HEK293 (cell line): ENCODE measurements around the gene CCDC120.

Experiments
- EGR2 ChIP-seq: fragments of 450-650 bp; formaldehyde crosslinking; IDR thresholded peaks from 2 replicates; pipeline ENCODE4 v1.5.1; 2016; ENCODE audit warnings: low read depth, missing biosample characterization, missing genetic modification characterization
- GFI1B ChIP-seq: fragments of 450-650 bp; formaldehyde crosslinking; IDR thresholded peaks from 2 replicates; pipeline ENCODE4 v1.5.1; 2016; ENCODE audit warnings: missing biosample characterization, missing genetic modification characterization
- MZF1 ChIP-seq: fragments of 450-650 bp; formaldehyde crosslinking; IDR thresholded peaks from 2 replicates; pipeline ENCODE4 v1.5.1; 2017; ENCODE audit warnings: missing biosample characterization, missing genetic modification characterization, borderline replicate concordance
- RBAK ChIP-seq: fragments of 450-650 bp; formaldehyde crosslinking; IDR thresholded peaks from 2 replicates; pipeline ENCODE4 v1.5.1; 2016; ENCODE audit warnings: missing biosample characterization, missing genetic modification characterization
- SP7 ChIP-seq: fragments of 450-650 bp; formaldehyde crosslinking; IDR thresholded peaks from 2 replicates; pipeline ENCODE4 v1.5.1; 2016; ENCODE audit warnings: missing biosample characterization, missing genetic modification characterization
- YY1 ChIP-seq: fragments of 450-650 bp; formaldehyde crosslinking; IDR thresholded peaks from 2 replicates; pipeline ENCODE4 v1.5.1; 2018; ENCODE audit warnings: missing biosample characterization, missing genetic modification characterization
- ZBTB17 ChIP-seq: fragments of 450-650 bp; formaldehyde crosslinking; IDR thresholded peaks from 2 replicates; pipeline ENCODE4 v1.5.1; 2016; ENCODE audit warnings: missing biosample characterization, missing genetic modification characterization
- ZBTB8A ChIP-seq: fragments of 450-650 bp; formaldehyde crosslinking; IDR thresholded peaks from 2 replicates; pipeline ENCODE4 v1.5.1; 2016; ENCODE audit warnings: missing biosample characterization, missing genetic modification characterization
- ZIC2 ChIP-seq: fragments of 450-650 bp; formaldehyde crosslinking; IDR thresholded peaks from 2 replicates; pipeline ENCODE4 v1.5.1; 2016; ENCODE audit warnings: missing biosample characterization, missing genetic modification characterization
- ZNF146 ChIP-seq: fragments of 450-650 bp; formaldehyde crosslinking; IDR thresholded peaks from 2 replicates; pipeline ENCODE4 v1.5.1; 2016; ENCODE audit warnings: missing biosample characterization, missing genetic modification characterization
- ZNF2 ChIP-seq: fragments of 450-650 bp; formaldehyde crosslinking; IDR thresholded peaks from 2 replicates; pipeline ENCODE4 v1.5.1; 2016; ENCODE audit warnings: missing biosample characterization, missing genetic modification characterization
- ZNF221 ChIP-seq: fragments of 450-650 bp; formaldehyde crosslinking; IDR thresholded peaks from 2 replicates; pipeline ENCODE4 v1.5.1; 2017; ENCODE audit warnings: missing biosample characterization, missing genetic modification characterization, borderline replicate concordance
- ZNF433 ChIP-seq: fragments of 450-650 bp; formaldehyde crosslinking; IDR thresholded peaks from 2 replicates; pipeline ENCODE4 v1.5.1; 2016; ENCODE audit warnings: missing biosample characterization, missing genetic modification characterization, low read depth
- ZNF510 ChIP-seq: fragments of 450-650 bp; formaldehyde crosslinking; IDR thresholded peaks from 2 replicates; pipeline ENCODE4 v1.5.1; 2018; ENCODE audit warnings: mild to moderate bottlenecking, missing genetic modification characterization, missing biosample characterization; ENCODE audit not compliant: insufficient replicate concordance
- ZNF514 ChIP-seq: fragments of 450-650 bp; formaldehyde crosslinking; IDR thresholded peaks from 2 replicates; pipeline ENCODE4 v1.5.1; 2016; ENCODE audit warnings: missing biosample characterization, missing genetic modification characterization
- ZNF558 ChIP-seq: fragments of 450-650 bp; formaldehyde crosslinking; IDR thresholded peaks from 2 replicates; pipeline ENCODE4 v1.5.1; 2016; ENCODE audit warnings: missing biosample characterization, missing genetic modification characterization
- ZNF571 ChIP-seq: fragments of 450-650 bp; formaldehyde crosslinking; IDR thresholded peaks from 2 replicates; pipeline ENCODE4 v1.5.0; 2017; ENCODE audit warnings: missing biosample characterization, missing genetic modification characterization
- ZNF610 ChIP-seq: fragments of 450-650 bp; formaldehyde crosslinking; IDR thresholded peaks from 2 replicates; pipeline ENCODE4 v1.5.1; 2016; ENCODE audit warnings: missing biosample characterization, missing genetic modification characterization, borderline replicate concordance
- ZNF623 ChIP-seq: fragments of 450-650 bp; formaldehyde crosslinking; IDR thresholded peaks from 2 replicates; pipeline ENCODE4 v1.5.1; 2016; ENCODE audit warnings: missing biosample characterization, missing genetic modification characterization
- ZNF670 ChIP-seq: fragments of 450-650 bp; formaldehyde crosslinking; IDR thresholded peaks from 2 replicates; pipeline ENCODE4 v1.5.1; 2016; ENCODE audit warnings: missing biosample characterization, missing genetic modification characterization, low read depth
- ZNF677 ChIP-seq: fragments of 450-650 bp; IDR thresholded peaks from 2 replicates; pipeline ENCODE4 v1.5.0; 2018; ENCODE audit warnings: missing biosample characterization, mild to moderate bottlenecking, missing genetic modification characterization, moderate library complexity
- TF ChIP-seq, protein P1 (sequence below): fragments of 450-650 bp; formaldehyde crosslinking; IDR thresholded peaks from 2 replicates; pipeline ENCODE4 v1.5.1; 2016; ENCODE audit warnings: missing biosample characterization, missing genetic modification characterization
- TF ChIP-seq, protein P2 (sequence below): fragments of 450-650 bp; formaldehyde crosslinking; IDR thresholded peaks from 2 replicates; pipeline ENCODE4 v1.5.1; 2016; ENCODE audit warnings: missing biosample characterization, missing genetic modification characterization
- TF ChIP-seq, protein P3 (sequence below): fragments of 450-650 bp; IDR thresholded peaks from 2 replicates; pipeline ENCODE4 v1.5.1; 2018; ENCODE audit warnings: missing biosample characterization, mild to moderate bottlenecking, missing genetic modification characterization
- TF ChIP-seq, protein P4 (sequence below): fragments of 450-650 bp; formaldehyde crosslinking; IDR thresholded peaks from 2 replicates; pipeline ENCODE4 v1.5.1; 2016; ENCODE audit warnings: missing biosample characterization, missing genetic modification characterization
- TF ChIP-seq, protein P5 (sequence below): fragments of 450-650 bp; formaldehyde crosslinking; IDR thresholded peaks from 2 replicates; pipeline ENCODE4 v1.5.1; 2016; ENCODE audit warnings: missing biosample characterization, missing genetic modification characterization
- TF ChIP-seq, protein P6 (sequence below): fragments of 450-650 bp; formaldehyde crosslinking; IDR thresholded peaks from 2 replicates; pipeline ENCODE4 v1.5.1; 2016; ENCODE audit warnings: missing biosample characterization, missing genetic modification characterization, low read depth
- TF ChIP-seq, protein P7 (sequence below): fragments of 450-650 bp; formaldehyde crosslinking; IDR thresholded peaks from 2 replicates; pipeline ENCODE4 v1.5.1; 2017; ENCODE audit warnings: missing biosample characterization, missing genetic modification characterization

CCDC120 gene

DNA sequence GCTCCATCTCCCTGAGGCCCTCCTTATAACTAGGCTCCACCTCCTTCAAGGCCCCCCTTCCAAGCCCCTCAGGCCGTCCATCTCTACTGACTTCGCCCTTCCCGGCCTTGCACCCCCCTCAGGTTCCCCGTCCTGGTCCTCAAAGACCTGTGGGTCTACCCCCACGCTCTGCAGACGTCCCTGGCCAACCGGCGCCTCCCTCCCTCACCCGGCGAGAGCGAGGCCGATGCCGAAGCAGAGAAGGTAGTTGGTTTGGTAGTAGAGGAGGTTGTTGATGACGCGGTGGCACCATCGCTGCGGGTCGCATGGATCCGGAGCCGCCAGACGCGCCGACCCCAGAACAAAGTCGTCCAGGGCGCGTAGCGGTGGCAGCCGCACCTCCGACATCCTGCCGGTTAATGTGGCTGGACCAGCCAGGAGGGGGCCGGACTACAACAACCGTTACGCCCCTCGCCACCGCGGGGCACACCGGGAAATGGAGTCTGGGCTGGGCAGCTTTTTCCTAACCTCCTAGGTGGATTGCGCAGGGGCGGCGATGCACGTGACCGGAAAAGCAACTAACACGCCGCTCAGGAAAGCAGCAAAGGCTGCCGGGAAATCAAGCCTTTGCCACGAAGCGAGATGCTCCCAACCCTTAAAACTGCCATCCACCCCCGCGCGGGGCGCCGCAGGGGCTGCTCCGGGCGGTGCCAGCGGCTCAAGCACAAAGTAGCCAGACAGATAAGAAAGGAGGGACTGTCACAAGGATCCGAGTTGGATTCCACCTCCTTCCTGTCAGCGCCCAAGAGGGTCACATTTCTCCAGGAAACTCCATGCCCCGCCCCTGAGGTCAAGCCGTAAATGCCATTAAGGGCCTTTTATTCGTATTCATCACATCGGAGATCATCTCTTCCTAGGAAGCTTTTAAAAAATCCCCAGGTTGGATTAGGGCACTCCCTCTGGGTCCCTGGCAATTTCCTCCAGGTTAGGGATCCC lies 15.1 kb downstream of the CCDC120 start, which contains the start of gene PRAF2 (continued):
- TF ChIP-seq, protein P1, sequence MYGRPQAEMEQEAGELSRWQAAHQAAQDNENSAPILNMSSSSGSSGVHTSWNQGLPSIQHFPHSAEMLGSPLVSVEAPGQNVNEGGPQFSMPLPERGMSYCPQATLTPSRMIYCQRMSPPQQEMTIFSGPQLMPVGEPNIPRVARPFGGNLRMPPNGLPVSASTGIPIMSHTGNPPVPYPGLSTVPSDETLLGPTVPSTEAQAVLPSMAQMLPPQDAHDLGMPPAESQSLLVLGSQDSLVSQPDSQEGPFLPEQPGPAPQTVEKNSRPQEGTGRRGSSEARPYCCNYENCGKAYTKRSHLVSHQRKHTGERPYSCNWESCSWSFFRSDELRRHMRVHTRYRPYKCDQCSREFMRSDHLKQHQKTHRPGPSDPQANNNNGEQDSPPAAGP: peak; percentile 51; the same call in 1 of the 2 replicates
- TF ChIP-seq ZNF146 (no peak), ZNF677 (no peak), EGR2 (tag by site-specific recombination) (peak; percentile 28; the same call in 1 of the 2 replicates), ZNF433 (tag by site-specific recombination) (no peak), ZNF514 (tag by site-specific recombination) (no peak), RBAK (tag by site-specific recombination) (no peak), ZNF221 (tag by site-specific recombination) (no peak), ZIC2 (tag by site-specific recombination) (peak; percentile 35), MZF1 (tag by site-specific recombination) (no peak), ZNF558 (tag by site-specific recombination) (no peak), ZNF571 (tag by site-specific recombination) (no peak), YY1 (tag by site-specific recombination) (peak; percentile 43; the same call in 1 of the 2 replicates), ZNF610 (peak; percentile 87; the same call in 1 of the 2 replicates), ZBTB8A (tag by site-specific recombination) (peak; percentile 4; the same call in 1 of the 2 replicates), ZBTB17 (tag by site-specific recombination) (peak; percentile 78), ZNF623 (tag by site-specific recombination) (no peak), ZNF510 (no peak), SP7 (tag by site-specific recombination) (peak; percentile 65), ZNF670 (tag by site-specific recombination) (no peak), ZNF2 (tag by site-specific recombination) (no peak), GFI1B (tag by site-specific recombination) (no peak)
- TF ChIP-seq, protein P2, sequence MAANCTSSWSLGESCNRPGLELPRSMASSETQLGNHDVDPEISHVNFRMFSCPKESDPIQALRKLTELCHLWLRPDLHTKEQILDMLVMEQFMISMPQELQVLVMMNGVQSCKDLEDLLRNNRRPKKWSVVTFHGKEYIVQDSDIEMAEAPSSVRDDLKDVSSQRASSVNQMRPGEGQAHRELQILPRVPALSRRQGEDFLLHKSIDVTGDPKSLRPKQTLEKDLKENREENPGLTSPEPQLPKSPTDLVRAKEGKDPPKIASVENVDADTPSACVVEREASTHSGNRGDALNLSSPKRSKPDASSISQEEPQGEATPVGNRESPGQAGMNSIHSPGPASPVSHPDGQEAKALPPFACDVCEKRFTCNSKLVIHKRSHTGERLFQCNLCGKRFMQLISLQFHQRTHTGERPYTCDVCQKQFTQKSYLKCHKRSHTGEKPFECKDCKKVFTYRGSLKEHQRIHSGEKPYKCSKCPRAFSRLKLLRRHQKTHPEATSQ (tag by site-specific recombination): no peak
- TF ChIP-seq, protein P3, sequence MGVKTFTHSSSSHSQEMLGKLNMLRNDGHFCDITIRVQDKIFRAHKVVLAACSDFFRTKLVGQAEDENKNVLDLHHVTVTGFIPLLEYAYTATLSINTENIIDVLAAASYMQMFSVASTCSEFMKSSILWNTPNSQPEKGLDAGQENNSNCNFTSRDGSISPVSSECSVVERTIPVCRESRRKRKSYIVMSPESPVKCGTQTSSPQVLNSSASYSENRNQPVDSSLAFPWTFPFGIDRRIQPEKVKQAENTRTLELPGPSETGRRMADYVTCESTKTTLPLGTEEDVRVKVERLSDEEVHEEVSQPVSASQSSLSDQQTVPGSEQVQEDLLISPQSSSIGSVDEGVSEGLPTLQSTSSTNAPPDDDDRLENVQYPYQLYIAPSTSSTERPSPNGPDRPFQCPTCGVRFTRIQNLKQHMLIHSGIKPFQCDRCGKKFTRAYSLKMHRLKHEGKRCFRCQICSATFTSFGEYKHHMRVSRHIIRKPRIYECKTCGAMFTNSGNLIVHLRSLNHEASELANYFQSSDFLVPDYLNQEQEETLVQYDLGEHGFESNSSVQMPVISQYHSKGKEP (tag by site-specific recombination): no peak
- TF ChIP-seq, protein P4, sequence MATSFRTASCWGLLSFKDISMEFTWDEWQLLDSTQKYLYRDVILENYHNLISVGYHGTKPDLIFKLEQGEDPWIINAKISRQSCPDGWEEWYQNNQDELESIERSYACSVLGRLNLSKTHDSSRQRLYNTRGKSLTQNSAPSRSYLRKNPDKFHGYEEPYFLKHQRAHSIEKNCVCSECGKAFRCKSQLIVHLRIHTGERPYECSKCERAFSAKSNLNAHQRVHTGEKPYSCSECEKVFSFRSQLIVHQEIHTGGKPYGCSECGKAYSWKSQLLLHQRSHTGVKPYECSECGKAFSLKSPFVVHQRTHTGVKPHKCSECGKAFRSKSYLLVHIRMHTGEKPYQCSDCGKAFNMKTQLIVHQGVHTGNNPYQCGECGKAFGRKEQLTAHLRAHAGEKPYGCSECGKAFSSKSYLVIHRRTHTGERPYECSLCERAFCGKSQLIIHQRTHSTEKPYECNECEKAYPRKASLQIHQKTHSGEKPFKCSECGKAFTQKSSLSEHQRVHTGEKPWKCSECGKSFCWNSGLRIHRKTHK (tag by site-specific recombination): no peak
- TF ChIP-seq, protein P5, sequence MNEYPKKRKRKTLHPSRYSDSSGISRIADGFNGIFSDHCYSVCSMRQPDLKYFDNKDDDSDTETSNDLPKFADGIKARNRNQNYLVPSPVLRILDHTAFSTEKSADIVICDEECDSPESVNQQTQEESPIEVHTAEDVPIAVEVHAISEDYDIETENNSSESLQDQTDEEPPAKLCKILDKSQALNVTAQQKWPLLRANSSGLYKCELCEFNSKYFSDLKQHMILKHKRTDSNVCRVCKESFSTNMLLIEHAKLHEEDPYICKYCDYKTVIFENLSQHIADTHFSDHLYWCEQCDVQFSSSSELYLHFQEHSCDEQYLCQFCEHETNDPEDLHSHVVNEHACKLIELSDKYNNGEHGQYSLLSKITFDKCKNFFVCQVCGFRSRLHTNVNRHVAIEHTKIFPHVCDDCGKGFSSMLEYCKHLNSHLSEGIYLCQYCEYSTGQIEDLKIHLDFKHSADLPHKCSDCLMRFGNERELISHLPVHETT: 0 out of 2 replicates have a peak, but pooled peaks have one; percentile 15
- TF ChIP-seq, protein P6, sequence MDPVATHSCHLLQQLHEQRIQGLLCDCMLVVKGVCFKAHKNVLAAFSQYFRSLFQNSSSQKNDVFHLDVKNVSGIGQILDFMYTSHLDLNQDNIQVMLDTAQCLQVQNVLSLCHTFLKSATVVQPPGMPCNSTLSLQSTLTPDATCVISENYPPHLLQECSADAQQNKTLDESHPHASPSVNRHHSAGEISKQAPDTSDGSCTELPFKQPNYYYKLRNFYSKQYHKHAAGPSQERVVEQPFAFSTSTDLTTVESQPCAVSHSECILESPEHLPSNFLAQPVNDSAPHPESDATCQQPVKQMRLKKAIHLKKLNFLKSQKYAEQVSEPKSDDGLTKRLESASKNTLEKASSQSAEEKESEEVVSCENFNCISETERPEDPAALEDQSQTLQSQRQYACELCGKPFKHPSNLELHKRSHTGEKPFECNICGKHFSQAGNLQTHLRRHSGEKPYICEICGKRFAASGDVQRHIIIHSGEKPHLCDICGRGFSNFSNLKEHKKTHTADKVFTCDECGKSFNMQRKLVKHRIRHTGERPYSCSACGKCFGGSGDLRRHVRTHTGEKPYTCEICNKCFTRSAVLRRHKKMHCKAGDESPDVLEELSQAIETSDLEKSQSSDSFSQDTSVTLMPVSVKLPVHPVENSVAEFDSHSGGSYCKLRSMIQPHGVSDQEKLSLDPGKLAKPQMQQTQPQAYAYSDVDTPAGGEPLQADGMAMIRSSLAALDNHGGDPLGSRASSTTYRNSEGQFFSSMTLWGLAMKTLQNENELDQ (tag by site-specific recombination): no peak
- TF ChIP-seq, protein P7, sequence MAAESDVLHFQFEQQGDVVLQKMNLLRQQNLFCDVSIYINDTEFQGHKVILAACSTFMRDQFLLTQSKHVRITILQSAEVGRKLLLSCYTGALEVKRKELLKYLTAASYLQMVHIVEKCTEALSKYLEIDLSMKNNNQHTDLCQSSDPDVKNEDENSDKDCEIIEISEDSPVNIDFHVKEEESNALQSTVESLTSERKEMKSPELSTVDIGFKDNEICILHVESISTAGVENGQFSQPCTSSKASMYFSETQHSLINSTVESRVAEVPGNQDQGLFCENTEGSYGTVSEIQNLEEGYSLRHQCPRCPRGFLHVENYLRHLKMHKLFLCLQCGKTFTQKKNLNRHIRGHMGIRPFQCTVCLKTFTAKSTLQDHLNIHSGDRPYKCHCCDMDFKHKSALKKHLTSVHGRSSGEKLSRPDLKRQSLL: no peak; the same call in 1 of the 2 replicates
